ENCODE results near the gene AIF1L. TPM values are rescaled to one million over a fixed set of nuclear protein-coding genes. Genes with fewer than 3 reads are reported as not detected.

Gene AIF1L
- total and polyA plus RNA-seq, 4 donors: 0.61 to 1.8 (median 1.2) TPM

- Histone ChIP-seq H3K4me3 (ENCODE audit: low read depth in 1 of 3, low read length in 3 of 3) (no peak overlapping the region), H3K4me1 (ENCODE audit: control insufficient read depth in 4 of 4, insufficient read depth in 4 of 4, low read length in 3 of 4) (no peaks in the 10 kb centered on the region), H3K36me3 (ENCODE audit: control insufficient read depth in 4 of 4, insufficient read depth in 3 of 4, low read depth in 1 of 4, low read length in 3 of 4) (no peaks in the 10 kb centered on the region), H3K9ac (ENCODE audit: low read depth in 1 of 2, low read length in 2 of 2) (no peak overlapping the region), H3K9me3 (ENCODE audit: control insufficient read depth in 4 of 4, low read length in 3 of 4) (no peaks in the 10 kb centered on the region), H3K27ac (ENCODE audit: low read depth in 1 of 2, low read length in 2 of 2) (no peak overlapping the region), H3K27me3 (ENCODE audit: control insufficient read depth in 4 of 4, insufficient read depth in 4 of 4, low read length in 3 of 4) (no peaks in the 10 kb centered on the region)
- 65% methylated on average over 10 of the region's 10 CpGs for WGBS
- DNase-seq (ENCODE audit: low spot score): no peak
- TF ChIP-seq JUND (IDR thresholded peaks at IDR 0.05): no peak
- no peak for TF ChIP-seq EGR1 (IDR thresholded peaks at IDR 0.05; ENCODE audit: low read depth in 2 of 2)
- no peak for TF ChIP-seq RAD21 (IDR thresholded peaks at IDR 0.05)
- TF ChIP-seq TAF1 (conservative IDR thresholded peaks at IDR 0.05): no peak
These were observed 15.0 kb downstream of the AIF1L start for GRCh38 chr9:131111186-131111853.

GRCh38 chr9:131111854-131112311 lies 15.6 kb downstream of the AIF1L start:
- TF ChIP-seq EGR1 (IDR thresholded peaks at IDR 0.05; ENCODE audit: low read depth in 2 of 2) (no peak), TAF1 (conservative IDR thresholded peaks at IDR 0.05) (no peak), ZBTB33 (IDR thresholded peaks at IDR 0.05) (no peak), GABPA (IDR thresholded peaks at IDR 0.05 in 1 of 2, conservative IDR thresholded peaks at IDR 0.05 in 1 of 2) (no peak), FOXA2 (IDR thresholded peaks at IDR 0.05) (no peak), REST (IDR thresholded peaks at IDR 0.05) (no peak), ATF3 (IDR thresholded peaks at IDR 0.05) (no peak), SP1 (IDR thresholded peaks at IDR 0.05) (no peak), RAD21 (IDR thresholded peaks at IDR 0.05) (no peak), CTCF (IDR thresholded peaks at IDR 0.05; ENCODE audit: low read depth, low read length, missing input control) (no peak), FOXA1 (IDR thresholded peaks at IDR 0.05) (no peak), JUND (IDR thresholded peaks at IDR 0.05) (no peak), RXRA (IDR thresholded peaks at IDR 0.05) (no peak), YY1 (IDR thresholded peaks at IDR 0.05) (no peak), HNF4G (IDR thresholded peaks at IDR 0.05) (no peak), HNF4A (conservative IDR thresholded peaks at IDR 0.05) (no peak), NR2F2 (IDR thresholded peaks at IDR 0.05) (no peak)
- TF ChIP-seq, protein P1, sequence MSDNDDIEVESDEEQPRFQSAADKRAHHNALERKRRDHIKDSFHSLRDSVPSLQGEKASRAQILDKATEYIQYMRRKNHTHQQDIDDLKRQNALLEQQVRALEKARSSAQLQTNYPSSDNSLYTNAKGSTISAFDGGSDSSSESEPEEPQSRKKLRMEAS (IDR thresholded peaks at IDR 0.05): no peak
- no peak overlapping the region for H3K4me3 ChIP-seq (ENCODE audit: low read depth in 1 of 3, low read length in 3 of 3)
- no peak overlapping the region for H3K27ac ChIP-seq (ENCODE audit: low read depth in 1 of 2, low read length in 2 of 2)
- H3K9me3 ChIP-seq (ENCODE audit: control insufficient read depth in 4 of 4, low read length in 3 of 4): no peaks in the 10 kb centered on the region
- 81% methylated on average over 25 of the region's 25 CpGs for WGBS
- H3K9ac ChIP-seq (ENCODE audit: low read depth in 1 of 2, low read length in 2 of 2): no peak overlapping the region
- no peaks in the 10 kb centered on the region for H3K36me3 ChIP-seq (ENCODE audit: control insufficient read depth in 4 of 4, insufficient read depth in 3 of 4, low read depth in 1 of 4, low read length in 3 of 4)
- no peak for DNase-seq (ENCODE audit: low spot score)
- no peaks in the 10 kb centered on the region for H3K4me1 ChIP-seq (ENCODE audit: control insufficient read depth in 4 of 4, insufficient read depth in 4 of 4, low read length in 3 of 4)
- H3K27me3 ChIP-seq (ENCODE audit: control insufficient read depth in 4 of 4, insufficient read depth in 4 of 4, low read length in 3 of 4): no peaks in the 10 kb centered on the region
